ENCODE data around the gene ATIC.

ATIC gene

DNA sequence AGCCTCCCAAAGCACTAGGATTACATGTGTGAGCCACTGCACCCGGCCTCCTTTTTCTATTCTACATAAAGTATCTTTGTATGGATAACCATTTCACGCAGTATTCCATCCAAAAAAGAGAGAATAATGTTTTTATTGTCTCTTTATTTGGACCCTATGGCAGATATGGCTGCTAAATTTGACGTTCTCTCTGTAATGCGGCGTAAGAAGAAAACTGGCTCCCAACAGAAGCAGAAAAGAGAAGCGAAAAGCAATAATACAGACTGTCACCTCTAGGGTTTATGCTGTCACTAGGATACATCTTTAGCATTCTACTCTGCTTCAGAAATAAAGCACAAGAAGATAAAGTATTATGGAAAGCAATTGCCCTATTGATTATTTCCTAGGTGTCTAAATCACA, 68.1 kb downstream of the ATIC start:
- Histone ChIP-seq H3K9me3 (no peaks in the 10 kb centered on the region), H3K27me3 (ENCODE audit: low read depth) (no peaks in the 10 kb centered on the region), H3K4me1 (peaks cover 10% of the 10 kb centered on the region), H3K36me3 (replicated peaks) (peaks cover 6% of the 10 kb centered on the region), H3K4me3 (no peak overlapping the region)
- no peak for DNase-seq (ENCODE audit: low spot score in 2 of 2)
- in situ Hi-C loops (cut with MboI; ENCODE audit: low sequenced_read_pairs), result no loop called here

DNA sequence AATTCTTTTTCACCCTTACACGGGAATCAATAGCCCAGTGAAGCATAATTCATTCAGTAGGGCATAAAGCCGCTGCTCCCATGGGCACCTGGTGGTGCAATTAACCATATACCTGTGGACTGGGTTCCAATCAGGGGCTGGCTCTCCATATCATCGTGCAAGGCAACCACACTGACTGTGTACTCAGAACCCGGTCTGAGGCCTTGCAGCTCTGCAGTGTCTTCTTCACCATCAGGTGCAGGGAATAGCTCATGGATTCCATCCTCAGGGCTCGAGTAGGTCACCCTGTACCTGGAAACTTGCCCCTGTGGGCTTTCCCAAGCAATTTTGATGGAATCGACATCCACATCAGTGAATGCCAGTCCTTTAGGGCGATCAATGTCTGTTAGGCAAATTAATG, 68.8 kb downstream of the ATIC start:
- Histone ChIP-seq H3K27me3 (ENCODE audit: low read depth) (no peaks in the 10 kb centered on the region), H3K4me3 (no peak overlapping the region), H3K36me3 (replicated peaks) (peaks cover 6% of the 10 kb centered on the region), H3K9me3 (no peaks in the 10 kb centered on the region), H3K4me1 (peaks cover 10% of the 10 kb centered on the region)
- in situ Hi-C loops (cut with MboI; ENCODE audit: low sequenced_read_pairs), result no loop called here
- no peak for DNase-seq (ENCODE audit: low spot score in 2 of 2)

DNA sequence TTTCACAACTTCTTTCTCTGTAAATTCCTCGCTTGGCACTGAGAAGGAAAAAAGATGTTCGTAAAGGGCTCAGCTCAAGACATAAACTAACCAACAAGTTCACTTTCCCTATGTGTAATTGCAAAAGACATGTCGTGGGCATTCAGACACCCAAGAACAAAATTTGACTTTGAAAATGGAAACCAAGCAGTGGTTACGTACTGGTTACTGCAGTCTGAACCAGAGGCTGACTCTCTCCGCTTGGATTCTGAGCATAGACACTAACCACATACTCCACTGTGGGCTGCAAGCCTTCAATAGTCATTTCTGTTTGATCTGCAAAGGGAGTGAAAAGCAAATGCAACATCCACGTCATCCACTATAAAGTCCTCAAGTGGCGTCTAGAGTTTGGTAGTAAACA, 70.2 kb downstream of the ATIC start:
- Histone ChIP-seq H3K36me3 (replicated peaks) (peaks cover 6% of the 10 kb centered on the region), H3K9me3 (no peaks in the 10 kb centered on the region), H3K4me3 (no peak overlapping the region), H3K27me3 (ENCODE audit: low read depth) (no peaks in the 10 kb centered on the region), H3K4me1 (peaks cover 10% of the 10 kb centered on the region)
- in situ Hi-C loops (cut with MboI; ENCODE audit: low sequenced_read_pairs), result no loop called here
- no peak for DNase-seq (ENCODE audit: low spot score in 2 of 2)

DNA sequence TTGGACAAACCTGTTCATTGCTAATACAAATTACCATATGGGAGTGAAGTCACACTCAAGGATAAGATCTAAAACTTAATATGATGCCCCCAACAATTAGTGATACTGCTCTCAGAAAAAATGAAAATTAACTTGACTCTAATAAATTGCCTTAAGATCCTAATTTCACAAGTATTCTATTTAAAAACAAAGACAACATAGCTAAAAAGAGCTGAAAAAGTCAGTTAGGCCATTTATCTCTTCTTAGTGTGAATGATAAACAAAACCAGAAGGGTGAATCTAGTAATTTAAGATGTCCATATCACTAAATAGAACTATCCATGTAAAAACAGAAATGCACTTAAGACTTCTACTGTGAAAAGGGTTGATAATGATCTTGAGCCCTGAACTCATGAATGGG, 70.6 kb downstream of the ATIC start:
- Histone ChIP-seq H3K9me3 (no peaks in the 10 kb centered on the region), H3K4me3 (no peak overlapping the region), H3K36me3 (replicated peaks) (peaks cover 6% of the 10 kb centered on the region), H3K4me1 (peaks cover 15% of the 10 kb centered on the region), H3K27me3 (ENCODE audit: low read depth) (no peaks in the 10 kb centered on the region)
- no peak for DNase-seq (ENCODE audit: low spot score in 2 of 2)
- in situ Hi-C loops (cut with MboI; ENCODE audit: low sequenced_read_pairs), result no loop called here

DNA sequence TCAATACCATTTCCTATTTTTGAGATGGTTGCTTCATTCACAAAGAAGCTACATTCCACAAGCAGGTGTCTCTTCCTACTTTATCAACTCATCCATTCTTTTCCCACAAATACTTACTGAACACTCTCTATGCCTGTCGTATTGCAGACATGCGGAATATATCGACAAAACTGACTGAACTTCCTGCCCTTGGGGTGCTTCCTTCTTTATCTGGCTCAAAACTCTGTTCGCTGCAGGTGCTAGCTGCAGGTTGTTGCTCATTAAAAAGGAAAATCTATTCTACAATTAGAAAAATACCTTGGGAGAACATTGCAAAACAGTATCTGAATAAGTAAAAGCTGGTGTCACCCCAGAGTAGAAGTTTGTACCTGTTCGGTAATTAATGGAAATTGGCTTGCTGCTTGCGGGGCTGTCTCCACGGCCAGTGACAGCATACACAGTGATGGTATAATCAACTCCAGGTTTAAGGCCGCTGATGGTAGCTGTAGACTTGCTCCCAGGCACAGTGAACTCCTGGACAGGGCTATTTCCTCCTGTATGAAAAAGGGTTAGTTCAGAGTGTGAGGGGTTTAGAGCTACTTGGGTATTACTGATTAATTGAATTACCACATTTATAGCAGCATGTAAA, 71.9 kb downstream of the ATIC start:
- no peaks in the 10 kb centered on the region; the same call in none of the 2 replicates for H3K36me3 ChIP-seq (replicated peaks)
- in situ Hi-C loops (cut with MboI; ENCODE audit: low sequenced_read_pairs), result no loop called here

DNA sequence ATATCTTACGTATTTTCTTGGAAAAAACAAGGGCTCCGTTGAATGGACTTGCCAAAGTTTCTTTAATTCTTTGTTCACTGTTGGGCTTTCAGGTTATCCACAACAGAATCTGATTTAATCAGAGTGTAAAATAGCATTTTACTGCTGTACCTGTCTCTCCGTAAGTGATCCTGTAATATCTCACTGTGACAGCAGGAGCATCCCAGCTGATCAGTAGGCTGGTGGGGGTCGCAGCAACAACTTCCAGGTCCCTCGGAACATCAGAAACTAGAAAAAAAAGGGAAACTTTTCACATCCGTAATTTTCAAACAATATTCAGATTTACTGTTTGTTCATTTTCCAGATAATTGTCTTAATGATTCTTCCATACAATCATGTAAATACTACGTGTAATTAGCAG, 72.9 kb downstream of the ATIC start:
- no peaks in the 10 kb centered on the region for H3K9me3 ChIP-seq
- no peaks in the 10 kb centered on the region; the same call in none of the 2 replicates for H3K36me3 ChIP-seq (replicated peaks)
- H3K27me3 ChIP-seq (ENCODE audit: low read depth), result no peaks in the 10 kb centered on the region

More for the DNA sequence above, 71.9 kb downstream of the ATIC start:
- no peaks in the 10 kb centered on the region for H3K27me3 ChIP-seq (ENCODE audit: low read depth)
- H3K9me3 ChIP-seq, result no peaks in the 10 kb centered on the region
- DNase-seq (ENCODE audit: low spot score in 2 of 2), result no peak
- peaks cover 19% of the 10 kb centered on the region for H3K4me1 ChIP-seq
- H3K4me3 ChIP-seq, result no peak overlapping the region

DNA sequence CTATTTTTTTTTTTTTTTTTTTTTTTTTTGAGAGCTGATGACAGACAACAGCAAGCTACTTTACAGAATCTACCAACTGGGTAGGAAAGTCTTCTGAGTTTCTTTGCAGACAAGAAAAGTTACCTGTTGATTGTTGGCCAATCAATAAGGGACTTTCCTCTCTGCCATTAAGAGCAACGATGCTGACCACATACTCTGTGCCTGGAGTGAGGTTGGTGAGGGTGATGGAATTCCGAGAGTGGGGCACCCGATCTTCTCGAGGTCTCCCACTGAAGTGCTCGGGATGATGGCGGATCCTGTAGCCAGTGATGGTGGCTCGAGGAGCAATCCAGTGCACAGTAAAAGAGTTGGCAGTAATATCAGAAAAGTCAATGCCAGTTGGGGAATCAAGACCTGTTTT, 74.7 kb downstream of the ATIC start:
- no peak for DNase-seq (ENCODE audit: low spot score in 2 of 2)
- H3K36me3 ChIP-seq (replicated peaks), result no peaks in the 10 kb centered on the region; the same call in none of the 2 replicates
- no peaks in the 10 kb centered on the region for H3K9me3 ChIP-seq
- H3K27me3 ChIP-seq (ENCODE audit: low read depth), result no peaks in the 10 kb centered on the region
- H3K4me1 ChIP-seq, result peaks cover 16% of the 10 kb centered on the region
- H3K4me3 ChIP-seq, result no peak overlapping the region
- in situ Hi-C loops (cut with MboI; ENCODE audit: low sequenced_read_pairs), result no loop called here

More for the DNA sequence above, 72.9 kb downstream of the ATIC start:
- H3K4me1 ChIP-seq, result peaks cover 16% of the 10 kb centered on the region
- DNase-seq (ENCODE audit: low spot score in 2 of 2), result no peak
- H3K4me3 ChIP-seq, result no peak overlapping the region
- in situ Hi-C loops (cut with MboI; ENCODE audit: low sequenced_read_pairs), result no loop called here

DNA sequence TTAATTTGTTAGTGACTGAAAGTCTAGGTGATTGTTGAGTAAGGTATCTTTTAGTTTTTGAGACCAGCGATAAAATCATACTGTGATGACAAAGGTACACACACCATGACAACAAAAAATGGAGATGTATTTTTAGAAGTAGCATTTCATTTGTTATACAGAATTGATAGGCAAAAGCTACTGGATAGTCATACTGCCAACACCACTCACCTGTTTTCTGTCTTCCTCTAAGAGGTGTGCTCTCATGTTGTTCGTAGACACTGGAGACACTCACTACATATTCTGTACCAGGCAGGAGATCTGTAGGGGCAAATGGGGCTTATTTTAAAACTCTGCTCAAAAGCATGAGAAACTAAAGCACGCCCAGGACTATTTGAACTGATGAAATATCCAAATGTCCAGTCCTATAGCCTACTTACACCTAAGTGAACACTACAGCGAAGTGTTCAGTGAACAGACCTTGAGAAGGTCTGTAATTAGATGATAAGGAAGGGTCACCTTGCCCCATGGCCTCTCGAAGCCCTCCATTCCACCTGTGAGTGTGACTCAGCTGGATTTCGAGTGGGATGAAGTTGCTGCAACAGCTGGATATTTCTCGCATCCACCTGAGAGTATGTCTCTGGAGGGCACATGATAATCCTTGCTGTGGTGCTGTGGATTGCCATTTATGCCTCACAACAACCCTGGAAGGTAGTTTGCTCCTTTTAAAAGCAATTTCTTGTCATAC, 76.3 kb downstream of the ATIC start:
- H3K4me1 ChIP-seq, result peaks cover 16% of the 10 kb centered on the region
- no peaks in the 10 kb centered on the region for H3K9me3 ChIP-seq
- in situ Hi-C loops (cut with MboI; ENCODE audit: low sequenced_read_pairs), result no loop called here
- no peaks in the 10 kb centered on the region; the same call in none of the 2 replicates for H3K36me3 ChIP-seq (replicated peaks)
- DNase-seq (ENCODE audit: low spot score in 2 of 2), result no peak
- no peaks in the 10 kb centered on the region for H3K27me3 ChIP-seq (ENCODE audit: low read depth)
- H3K4me3 ChIP-seq, result no peak overlapping the region

DNA sequence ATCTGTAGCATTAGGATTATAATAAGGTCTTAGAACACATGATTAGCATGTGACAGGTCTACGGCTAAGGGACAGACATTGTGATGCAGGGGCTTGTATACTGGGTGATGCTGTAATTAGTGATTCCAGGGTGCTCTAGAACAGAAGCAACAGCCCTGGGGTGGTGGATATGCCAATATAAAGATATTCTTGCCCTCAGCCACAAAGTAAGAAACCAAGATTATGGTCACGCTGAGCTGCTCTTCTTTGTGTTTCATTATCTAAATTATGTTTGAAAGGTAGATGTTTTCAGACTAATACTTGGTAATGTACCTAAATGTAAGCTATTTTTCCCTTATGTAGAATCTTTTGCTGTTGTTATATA, 78.7 kb downstream of the ATIC start:
- no peaks in the 10 kb centered on the region for H3K9me3 ChIP-seq
- H3K27me3 ChIP-seq (ENCODE audit: low read depth), result no peaks in the 10 kb centered on the region
- H3K4me3 ChIP-seq, result no peak overlapping the region
- peaks cover 16% of the 10 kb centered on the region for H3K4me1 ChIP-seq
- no peak for DNase-seq (ENCODE audit: low spot score in 2 of 2)
- in situ Hi-C loops (cut with MboI; ENCODE audit: low sequenced_read_pairs), result no loop called here
- H3K36me3 ChIP-seq (replicated peaks), result peaks cover 7% of the 10 kb centered on the region

DNA sequence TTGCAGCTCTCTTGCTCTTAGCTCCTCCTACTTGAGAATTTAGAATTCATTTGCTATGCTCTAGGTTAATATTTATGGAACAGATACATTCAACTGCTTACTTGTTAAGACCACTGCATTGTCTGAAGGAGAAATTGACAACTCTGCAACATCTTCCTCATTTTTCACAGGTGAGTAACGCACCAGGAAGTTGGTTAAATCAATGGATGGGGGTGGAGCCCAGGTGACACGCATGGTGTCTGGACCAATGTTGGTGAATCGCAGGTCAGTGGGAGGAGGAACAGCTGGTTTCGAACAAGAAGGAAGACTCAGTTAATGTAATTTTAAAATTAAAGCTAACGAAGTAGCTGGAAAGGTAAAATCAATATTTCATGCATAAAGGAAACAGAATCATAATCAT, 79.7 kb downstream of the ATIC start:
- peaks cover 7% of the 10 kb centered on the region for H3K36me3 ChIP-seq (replicated peaks)
- DNase-seq (ENCODE audit: low spot score in 2 of 2), result no peak
- in situ Hi-C loops (cut with MboI; ENCODE audit: low sequenced_read_pairs), result no loop called here
- no peaks in the 10 kb centered on the region for H3K27me3 ChIP-seq (ENCODE audit: low read depth)
- H3K4me1 ChIP-seq, result peaks cover 17% of the 10 kb centered on the region
- H3K9me3 ChIP-seq, result no peaks in the 10 kb centered on the region
- no peak overlapping the region for H3K4me3 ChIP-seq

DNA sequence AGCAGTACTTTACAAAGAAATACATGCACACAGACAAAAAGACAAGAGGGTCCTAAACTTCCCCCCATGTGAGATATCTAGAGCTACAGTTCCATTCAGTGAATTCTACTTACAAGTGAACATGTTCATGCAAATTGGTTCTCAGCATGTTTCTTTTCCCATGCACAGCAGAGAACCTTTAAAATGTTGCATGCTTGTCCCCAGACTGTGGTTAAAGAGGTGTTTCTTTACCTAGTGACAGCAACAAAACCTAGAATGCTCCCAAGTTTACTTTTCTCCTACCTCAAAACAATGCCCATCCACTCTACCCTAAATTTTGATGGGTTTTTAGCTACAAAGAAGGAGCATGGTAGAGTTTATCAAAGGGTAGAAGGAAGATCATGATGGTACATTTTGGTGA, 80.3 kb downstream of the ATIC start:
- Histone ChIP-seq H3K27me3 (ENCODE audit: low read depth) (no peaks in the 10 kb centered on the region), H3K4me1 (peaks cover 20% of the 10 kb centered on the region), H3K4me3 (no peak overlapping the region), H3K9me3 (no peaks in the 10 kb centered on the region), H3K36me3 (replicated peaks) (peaks cover 7% of the 10 kb centered on the region)
- in situ Hi-C loops (cut with MboI; ENCODE audit: low sequenced_read_pairs), result no loop called here
- no peak for DNase-seq (ENCODE audit: low spot score in 2 of 2)

DNA sequence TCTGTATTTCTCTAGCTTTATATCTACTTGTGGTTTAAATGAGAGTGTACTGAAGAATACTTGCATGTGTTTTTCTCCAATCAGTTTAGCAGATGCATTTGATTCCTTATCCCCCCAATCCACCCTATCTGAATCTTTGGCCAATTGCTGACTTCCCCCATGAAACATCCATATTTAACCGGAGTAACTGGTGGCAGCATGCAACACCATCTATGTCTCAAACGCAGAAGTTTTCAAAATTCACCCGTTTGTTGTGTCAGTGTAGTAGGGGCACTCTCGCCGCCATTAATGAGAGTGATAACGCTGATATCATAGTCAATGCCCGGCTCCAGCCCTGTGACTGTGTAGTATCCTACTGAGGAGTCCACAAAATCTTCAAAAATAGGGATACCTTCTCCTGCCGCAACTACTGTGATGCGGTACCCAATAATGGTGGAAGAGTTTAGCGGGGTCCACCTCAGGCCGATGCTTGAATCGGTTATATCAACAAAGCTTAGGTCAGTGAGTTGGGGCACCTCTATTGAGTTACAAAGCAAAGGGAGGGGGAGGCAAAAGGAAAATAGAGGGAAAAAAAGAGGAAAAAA, 80.9 kb downstream of the ATIC start:
- Histone ChIP-seq H3K4me3 (no peak overlapping the region), H3K9me3 (no peaks in the 10 kb centered on the region), H3K27me3 (ENCODE audit: low read depth) (no peaks in the 10 kb centered on the region), H3K4me1 (peaks cover 19% of the 10 kb centered on the region), H3K36me3 (replicated peaks) (peaks cover 7% of the 10 kb centered on the region)
- in situ Hi-C loops (cut with MboI; ENCODE audit: low sequenced_read_pairs), result no loop called here
- no peak for DNase-seq (ENCODE audit: low spot score in 2 of 2)

DNA sequence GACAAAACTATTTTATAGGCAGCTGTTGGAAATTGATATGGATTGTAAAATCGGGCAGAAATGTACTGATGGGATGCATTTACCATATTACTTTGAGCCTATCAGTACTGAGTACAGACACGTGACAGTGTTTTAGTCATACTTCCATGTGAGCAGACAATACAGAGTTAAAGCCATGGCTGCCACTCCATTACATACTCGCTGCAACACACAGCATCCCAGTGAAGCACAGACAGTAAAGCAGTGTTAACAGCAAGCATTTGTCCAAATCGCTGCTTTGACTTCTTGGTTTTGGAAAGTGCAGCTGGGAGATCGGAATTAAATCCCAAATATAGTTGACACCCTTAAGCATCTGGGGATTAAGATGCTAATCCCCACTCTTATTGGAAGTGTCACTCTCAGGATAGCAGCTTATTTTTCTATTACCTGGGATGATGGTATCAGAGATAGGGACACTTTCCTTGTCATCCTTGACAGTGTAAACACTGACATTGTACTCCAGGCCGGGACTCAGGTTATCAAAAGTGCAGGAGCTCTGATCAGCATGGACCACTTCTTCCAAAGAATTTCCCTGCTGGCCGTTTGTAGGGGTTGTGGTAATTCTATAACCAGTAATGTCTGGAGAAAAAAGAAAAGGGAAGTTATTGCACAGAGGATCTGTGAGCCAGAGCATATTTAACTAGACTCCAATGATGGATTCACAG, 82.4 kb downstream of the ATIC start:
- in situ Hi-C loops (cut with MboI; ENCODE audit: low sequenced_read_pairs), result no loop called here
- DNase-seq (ENCODE audit: low spot score in 2 of 2), result no peak
- H3K4me1 ChIP-seq, result peaks cover 19% of the 10 kb centered on the region
- no peaks in the 10 kb centered on the region for H3K27me3 ChIP-seq (ENCODE audit: low read depth)
- H3K9me3 ChIP-seq, result no peaks in the 10 kb centered on the region
- H3K36me3 ChIP-seq (replicated peaks), result peaks cover 7% of the 10 kb centered on the region
- H3K4me3 ChIP-seq, result no peak overlapping the region

All from HAP-1 (cell line).